Fibroblast of skin of left quadriceps (primary cell): Measurements from ENCODE around the gene CRYGN.

Experiments
- DNase-seq, 2 experiments: peaks; one replicate each; pipeline ENCODE4 v3.0.0-alpha.2; 2013; ENCODE audit warnings: low read depth in 2 of 2

CRYGN gene

GRCh38 chr7:151459726-151460473, 20.0 kb upstream of the CRYGN start:
- peak; percentile 49 to 50 for DNase-seq

- DNase-seq: no peak
These were observed 17.6 kb upstream of the CRYGN start for GRCh38 chr7:151457534-151457933.

GRCh38 chr7:151456782-151457181, 16.8 kb upstream of the CRYGN start:
- DNase-seq: no peak

- DNase-seq: no peak
These were observed 16.3 kb upstream of the CRYGN start for GRCh38 chr7:151456276-151456675.

- DNase-seq: no peak
These were observed 15.7 kb upstream of the CRYGN start for GRCh38 chr7:151455690-151456089.

- DNase-seq: no peak
These were observed 15.1 kb upstream of the CRYGN start for GRCh38 chr7:151454932-151455530.

GRCh38 chr7:151454305-151454704, 14.4 kb upstream of the CRYGN start:
- peak; percentile 9 to 10 for DNase-seq

GRCh38 chr7:151453326-151453791, 13.4 kb upstream of the CRYGN start:
- DNase-seq: no peak

GRCh38 chr7:151452680-151453325, 12.9 kb upstream of the CRYGN start:
- DNase-seq: no peak

GRCh38 chr7:151451626-151452571, 12.0 kb upstream of the CRYGN start:
- DNase-seq: no peak

- no peak for DNase-seq
These were observed 11.2 kb upstream of the CRYGN start for GRCh38 chr7:151451156-151451555.

- no peak for DNase-seq
These were observed 10.0 kb upstream of the CRYGN start for GRCh38 chr7:151449990-151450389.

GRCh38 chr7:151448261-151449252, 8.6 kb upstream of the CRYGN start:
- peak in 1 of 2 experiments; percentile 26 for DNase-seq

- no peak for DNase-seq
These were observed 7.9 kb upstream of the CRYGN start for GRCh38 chr7:151447901-151448260.

GRCh38 chr7:151447312-151447711, 7.4 kb upstream of the CRYGN start:
- no peak for DNase-seq

GRCh38 chr7:151446412-151446811, 6.5 kb upstream of the CRYGN start:
- DNase-seq: no peak

- no peak for DNase-seq
These were observed 4.7 kb upstream of the CRYGN start for GRCh38 chr7:151444632-151445031.

GRCh38 chr7:151442776-151443496, 3.0 kb upstream of the CRYGN start:
- no peak for DNase-seq

- no peak for DNase-seq
These were observed 981 bp upstream of the CRYGN start for GRCh38 chr7:151440799-151441445.
